GM12892 (cell line): ENCODE results near the gene FKTN.

Experiments used
- POLR2A ChIP-seq: IDR thresholded peaks from 2 replicates; pipeline ENCODE4 v1.6.1; 2011; ENCODE audit warnings: low read depth, low read length, control low read depth
- POLR2AphosphoS5 ChIP-seq: IDR thresholded peaks from 2 replicates; pipeline ENCODE4 v1.6.1; 2011; ENCODE audit warnings: low read depth, low read length, control low read depth
- TAF1 ChIP-seq: IDR thresholded peaks from 2 replicates; pipeline ENCODE4 v1.6.1; 2011; ENCODE audit warnings: low read depth, mild to moderate bottlenecking, control low read depth, low read length, borderline replicate concordance

- TF ChIP-seq TAF1 (no peak), POLR2A (no peak), POLR2AphosphoS5 (no peak)
Measured at GRCh38 chr9:105658351-105658750, 100.4 kb downstream of the FKTN start.
